ENCODE results near the gene FMNL2.
A peak's percentile ranks its signal among the peaks of the same experiment; 100 is the strongest.

The FMNL2 gene

GRCh38 chr2:152334701-152335015, 316 bp upstream of the FMNL2 start:
- Histone ChIP-seq H3K4me3 (ENCODE audit: insufficient read depth, low read length, poor library complexity, severe bottlenecking) (peak overlapping the region; percentile 87), H2AFZ (ENCODE audit: low read depth, low read length, severe bottlenecking) (peak overlapping the region; percentile 98), H3K27ac (ENCODE audit: low read depth, low read length) (no peak overlapping the region), H3K79me2 (ENCODE audit: insufficient read depth, low read length) (no peaks in the 10 kb centered on the region), H3F3A (ENCODE audit: insufficient read depth) (no peaks in the 10 kb centered on the region), H3K9me3 (ENCODE audit: insufficient read depth, low read length) (no peaks in the 10 kb centered on the region), H3K9me2 (replicated peaks; ENCODE audit: insufficient read depth, low read length) (no peaks in the 10 kb centered on the region), H3K9ac (ENCODE audit: low read length) (peak overlapping the region; percentile 75), H4K20me1 (ENCODE audit: low read depth, low read length) (no peaks in the 10 kb centered on the region; the same call in 1 of the 2 replicates), H3K4me2 (ENCODE audit: low read depth, low read length, poor library complexity, severe bottlenecking) (peak overlapping the region; percentile 73), H3K36me3 (ENCODE audit: low read length) (no peaks in the 10 kb centered on the region), H3K27me3 (ENCODE audit: low read length) (no peaks in the 10 kb centered on the region)
- TF ChIP-seq EZH2phosphoT487 (conservative IDR thresholded peaks at IDR 0.05; ENCODE audit: low read length), result no peak
- TF ChIP-seq CTCF (IDR thresholded peaks at IDR 0.05; ENCODE audit: insufficient read depth, low read length, poor library complexity, severe bottlenecking), result no peak

- peak overlapping the region; percentile 87 for H3K4me3 ChIP-seq (ENCODE audit: insufficient read depth, low read length, poor library complexity, severe bottlenecking)
- no peaks in the 10 kb centered on the region for H3F3A ChIP-seq (ENCODE audit: insufficient read depth)
- no peaks in the 10 kb centered on the region for H3K9me3 ChIP-seq (ENCODE audit: insufficient read depth, low read length)
- peak overlapping the region; percentile 73 for H3K4me2 ChIP-seq (ENCODE audit: low read depth, low read length, poor library complexity, severe bottlenecking)
- H3K79me2 ChIP-seq (ENCODE audit: insufficient read depth, low read length), result no peaks in the 10 kb centered on the region
- H3K27ac ChIP-seq (ENCODE audit: low read depth, low read length), result no peak overlapping the region
- H3K36me3 ChIP-seq (ENCODE audit: low read length), result no peaks in the 10 kb centered on the region
- peak overlapping the region; percentile 98 for H2AFZ ChIP-seq (ENCODE audit: low read depth, low read length, severe bottlenecking)
- peak overlapping the region; percentile 75 for H3K9ac ChIP-seq (ENCODE audit: low read length)
- no peaks in the 10 kb centered on the region; the same call in 1 of the 2 replicates for H4K20me1 ChIP-seq (ENCODE audit: low read depth, low read length)
- TF ChIP-seq EZH2phosphoT487 (conservative IDR thresholded peaks at IDR 0.05; ENCODE audit: low read length) (0 out of 2 replicates have a peak, but pooled peaks have one; percentile 29), CTCF (IDR thresholded peaks at IDR 0.05; ENCODE audit: insufficient read depth, low read length, poor library complexity, severe bottlenecking) (no peak)
- H3K27me3 ChIP-seq (ENCODE audit: low read length), result no peaks in the 10 kb centered on the region
- H3K9me2 ChIP-seq (replicated peaks; ENCODE audit: insufficient read depth, low read length), result no peaks in the 10 kb centered on the region
Measured at GRCh38 chr2:152335726-152336118, 748 bp downstream of the FMNL2 start.

- Histone ChIP-seq H3K9me3 (ENCODE audit: insufficient read depth, low read length) (no peaks in the 10 kb centered on the region), H3K4me2 (ENCODE audit: low read depth, low read length, poor library complexity, severe bottlenecking) (peak overlapping the region; percentile 73), H3K27me3 (ENCODE audit: low read length) (no peaks in the 10 kb centered on the region), H3K79me2 (ENCODE audit: insufficient read depth, low read length) (no peaks in the 10 kb centered on the region), H4K20me1 (ENCODE audit: low read depth, low read length) (no peaks in the 10 kb centered on the region; the same call in 1 of the 2 replicates), H3K4me3 (ENCODE audit: insufficient read depth, low read length, poor library complexity, severe bottlenecking) (peak overlapping the region; percentile 87), H3K9ac (ENCODE audit: low read length) (peak overlapping the region; percentile 75), H2AFZ (ENCODE audit: low read depth, low read length, severe bottlenecking) (peak overlapping the region; percentile 98), H3K9me2 (replicated peaks; ENCODE audit: insufficient read depth, low read length) (no peaks in the 10 kb centered on the region), H3K36me3 (ENCODE audit: low read length) (no peaks in the 10 kb centered on the region), H3F3A (ENCODE audit: insufficient read depth) (no peaks in the 10 kb centered on the region), H3K27ac (ENCODE audit: low read depth, low read length) (no peak overlapping the region)
- TF ChIP-seq CTCF (IDR thresholded peaks at IDR 0.05; ENCODE audit: insufficient read depth, low read length, poor library complexity, severe bottlenecking), result no peak
- TF ChIP-seq EZH2phosphoT487 (conservative IDR thresholded peaks at IDR 0.05; ENCODE audit: low read length), result no peak
Measured at GRCh38 chr2:152336119-152336853, 1.3 kb downstream of the FMNL2 start.

All from SU-DHL-6 (cell line).